ENCODE measurements around the gene KCP. TPM values are rescaled to one million over a fixed set of nuclear protein-coding genes. Genes with fewer than 3 reads are reported as not detected.

The KCP gene
- total RNA-seq, 5 donors from 2014 or later (not counting 1 experiment from before 2014, with no cell fraction given), result 0.20 to 0.92 (median 0.53) TPM

DNA sequence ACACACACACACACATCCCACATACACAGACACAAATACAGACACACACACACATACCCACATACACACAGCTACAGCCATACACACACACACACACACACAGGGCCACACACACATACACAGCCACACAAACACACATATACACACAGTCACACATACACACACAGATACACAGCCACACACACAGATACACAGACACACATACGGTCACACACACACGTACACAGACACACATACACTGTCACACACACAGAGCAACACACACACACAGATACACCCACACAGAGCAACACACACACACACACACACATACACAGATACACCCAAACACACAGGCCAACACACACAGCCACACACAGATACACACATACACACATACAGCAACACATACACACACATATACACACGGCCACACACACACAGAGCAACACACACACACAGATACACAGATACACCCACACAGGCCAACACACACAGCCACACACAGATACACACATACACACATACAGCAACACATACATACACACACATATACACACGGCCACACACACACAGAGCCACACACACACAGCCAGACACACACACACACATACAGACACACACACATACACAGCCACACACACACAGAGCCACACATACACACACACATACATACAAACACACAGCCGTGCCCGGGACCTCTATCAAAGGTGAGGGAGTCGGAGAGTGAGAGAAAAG, 22.3 kb downstream of the KCP start:
- ChIA-PET POLR2A (no interaction called here), CTCF (no interaction called here)
- 87% methylated on average over 4 of the region's 7 CpGs for WGBS (ENCODE audit: insufficient coverage)
- Mint-ChIP-seq H3K4me1 (peaks cover 0 to 5% (median 0%) of the 10 kb centered on the region in 3 donors), H3K36me3 (no peaks in the 10 kb centered on the region), H3K4me3 (no peak overlapping the region), H3K27ac (no peak overlapping the region), H3K27me3 (peaks cover 10 to 29% of the 10 kb centered on the region in 2 donors), H3K9me3 (no peaks in the 10 kb centered on the region)
- Histone ChIP-seq H3K27me3 (replicated peaks in 1 of 2; ENCODE audit: control insufficient read depth in 2 of 2, extremely low read depth in 1 of 2, insufficient read depth in 2 of 2, low read length in 1 of 2) (peaks cover 0 to 87% of the 10 kb centered on the region in 2 experiments), H3K27ac (ENCODE audit: low read length) (no peak overlapping the region), H3K9me3 (no peaks in the 10 kb centered on the region), H3K36me3 (ENCODE audit: control insufficient read depth in 2 of 2, extremely low read depth in 1 of 2, insufficient read depth in 1 of 2, low read length in 1 of 2) (no peaks in the 10 kb centered on the region), H3K4me3 (ENCODE audit: control insufficient read depth in 1 of 2, extremely low read depth in 1 of 2, low read length in 1 of 2) (no peak overlapping the region), H3K4me1 (ENCODE audit: control insufficient read depth in 1 of 2, extremely low read depth in 1 of 2, insufficient read depth in 2 of 2, low read length in 2 of 2) (peaks cover 0 to 15% of the 10 kb centered on the region in 2 experiments)
- no peak for ATAC-seq (replicated peaks in 1 of 4)
- no peak for DNase-seq

DNA sequence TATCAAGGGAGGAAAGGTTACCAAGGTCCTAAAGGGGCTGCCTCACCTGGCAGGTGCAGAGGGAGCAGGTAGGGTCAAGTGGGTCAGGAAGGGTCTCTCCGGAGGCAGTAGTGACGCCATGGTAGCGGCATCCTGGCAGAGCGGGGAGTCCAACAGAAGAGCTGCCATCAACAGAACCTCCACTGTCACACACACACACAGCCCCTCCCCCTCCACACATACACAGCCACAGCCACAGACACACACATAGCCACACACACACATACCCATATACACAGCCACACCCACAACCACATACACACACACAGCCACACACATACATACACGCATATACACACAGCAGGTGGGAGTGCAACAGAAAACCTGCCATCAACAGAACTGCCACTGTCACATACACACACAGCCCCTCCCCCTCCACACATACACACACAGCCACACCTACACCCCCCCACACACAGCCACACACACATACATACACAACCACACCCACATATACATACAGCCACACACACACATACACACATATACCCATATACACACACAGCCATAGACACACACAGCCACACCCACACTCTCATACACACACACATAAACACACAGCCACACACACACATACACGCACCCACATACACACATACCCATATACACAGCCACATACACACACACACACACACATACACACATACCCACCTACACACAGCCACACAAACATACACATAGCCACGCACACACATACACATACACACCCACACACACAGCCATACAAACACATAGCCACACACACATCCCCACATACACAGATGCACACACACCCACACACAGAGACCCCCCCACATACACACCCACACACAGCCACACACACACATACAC, 23.1 kb downstream of the KCP start:
- Histone ChIP-seq H3K27ac (ENCODE audit: low read length) (no peak overlapping the region), H3K36me3 (ENCODE audit: control insufficient read depth in 2 of 2, extremely low read depth in 1 of 2, insufficient read depth in 1 of 2, low read length in 1 of 2) (no peaks in the 10 kb centered on the region), H3K4me3 (ENCODE audit: control insufficient read depth in 1 of 2, extremely low read depth in 1 of 2, low read length in 1 of 2) (no peak overlapping the region), H3K4me1 (ENCODE audit: control insufficient read depth in 1 of 2, extremely low read depth in 1 of 2, insufficient read depth in 2 of 2, low read length in 2 of 2) (peaks cover 0 to 15% of the 10 kb centered on the region in 2 experiments), H3K9me3 (no peaks in the 10 kb centered on the region), H3K27me3 (replicated peaks in 1 of 2; ENCODE audit: control insufficient read depth in 2 of 2, extremely low read depth in 1 of 2, insufficient read depth in 2 of 2, low read length in 1 of 2) (peaks cover 0 to 79% of the 10 kb centered on the region in 2 experiments)
- no peaks in the 10 kb centered on the region for H3K9me3 Mint-ChIP-seq
- DNase-seq, result no peak
- H3K36me3 Mint-ChIP-seq, result no peaks in the 10 kb centered on the region
- peaks cover 0 to 5% (median 0%) of the 10 kb centered on the region in 3 donors for H3K4me1 Mint-ChIP-seq
- ChIA-PET CTCF (no interaction called here), POLR2A (no interaction called here)
- no peak overlapping the region for H3K27ac Mint-ChIP-seq
- no peak for ATAC-seq (replicated peaks in 1 of 4)
- H3K27me3 Mint-ChIP-seq, result peaks cover 10 to 25% of the 10 kb centered on the region in 2 donors
- 96% methylated on average over 4 of the region's 7 CpGs for WGBS (ENCODE audit: insufficient coverage)
- no peak overlapping the region for H3K4me3 Mint-ChIP-seq

DNA sequence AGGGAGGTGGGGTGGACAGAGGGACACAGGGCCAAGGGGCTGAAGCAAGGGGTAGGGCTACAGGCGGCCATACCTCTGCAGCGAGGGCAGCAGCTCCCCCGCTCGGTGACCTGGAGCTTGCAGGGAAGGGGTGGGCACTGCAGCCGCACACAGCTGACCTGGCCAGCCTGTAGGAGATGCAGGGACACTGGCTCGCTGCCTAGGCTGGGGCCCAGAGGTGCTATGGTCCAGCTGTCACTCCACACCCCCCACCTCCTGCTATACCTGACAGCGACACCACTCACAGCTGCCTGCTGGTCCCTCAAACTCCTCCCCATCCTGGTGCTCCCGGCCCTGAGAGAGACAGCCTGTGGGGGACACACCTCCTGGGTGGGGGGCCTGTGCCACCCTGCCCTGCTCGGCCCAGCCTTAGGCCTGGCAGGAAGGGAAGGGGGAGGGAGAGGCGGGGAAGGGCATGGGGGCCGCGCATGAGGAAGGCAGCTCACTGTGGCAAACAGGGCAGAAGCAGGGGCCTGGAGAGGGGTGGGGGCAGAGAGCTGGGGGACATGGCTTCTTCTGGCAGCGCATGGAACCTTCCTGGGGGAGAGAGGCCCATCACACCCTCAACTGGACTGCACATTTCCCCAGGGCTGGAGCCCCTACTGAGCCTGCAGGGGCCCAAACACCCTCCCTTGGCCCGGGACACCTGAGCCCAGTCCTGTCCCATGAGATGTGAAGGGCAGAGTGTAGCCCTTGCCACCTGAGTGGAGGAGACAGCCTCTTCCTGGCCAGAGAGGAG, 23.9 kb downstream of the KCP start:
- WGBS (ENCODE audit: insufficient coverage), result 81% methylated on average over 6 of the region's 14 CpGs
- no peak overlapping the region for H3K4me3 Mint-ChIP-seq
- Histone ChIP-seq H3K27ac (ENCODE audit: low read length) (no peak overlapping the region), H3K9me3 (no peaks in the 10 kb centered on the region), H3K4me3 (ENCODE audit: control insufficient read depth in 1 of 2, extremely low read depth in 1 of 2, low read length in 1 of 2) (no peak overlapping the region), H3K36me3 (ENCODE audit: control insufficient read depth in 2 of 2, extremely low read depth in 1 of 2, insufficient read depth in 1 of 2, low read length in 1 of 2) (no peaks in the 10 kb centered on the region), H3K27me3 (replicated peaks in 1 of 2; ENCODE audit: control insufficient read depth in 2 of 2, extremely low read depth in 1 of 2, insufficient read depth in 2 of 2, low read length in 1 of 2) (peaks cover 0 to 72% of the 10 kb centered on the region in 2 experiments), H3K4me1 (ENCODE audit: control insufficient read depth in 1 of 2, extremely low read depth in 1 of 2, insufficient read depth in 2 of 2, low read length in 2 of 2) (peaks cover 0 to 15% of the 10 kb centered on the region in 2 experiments)
- no peak for DNase-seq
- ChIA-PET POLR2A (interaction anchor here in 1 of 2 donors (0.6 kb wide), 1 partner anchor 980 kb away, joined by 5 read pairs; no protein-coding TSS in a partner anchor), CTCF (interaction anchor here in 1 of 2 donors (0.6 kb wide), 1 partner anchor 565 kb away, joined by 5 read pairs; no protein-coding TSS in a partner anchor)
- H3K36me3 Mint-ChIP-seq, result no peaks in the 10 kb centered on the region
- peaks cover 10 to 21% of the 10 kb centered on the region in 2 donors for H3K27me3 Mint-ChIP-seq
- H3K27ac Mint-ChIP-seq, result no peak overlapping the region
- no peak for ATAC-seq (replicated peaks in 1 of 4)
- peaks cover 0 to 3% (median 0%) of the 10 kb centered on the region in 3 donors for H3K4me1 Mint-ChIP-seq
- H3K9me3 Mint-ChIP-seq, result no peaks in the 10 kb centered on the region

DNA sequence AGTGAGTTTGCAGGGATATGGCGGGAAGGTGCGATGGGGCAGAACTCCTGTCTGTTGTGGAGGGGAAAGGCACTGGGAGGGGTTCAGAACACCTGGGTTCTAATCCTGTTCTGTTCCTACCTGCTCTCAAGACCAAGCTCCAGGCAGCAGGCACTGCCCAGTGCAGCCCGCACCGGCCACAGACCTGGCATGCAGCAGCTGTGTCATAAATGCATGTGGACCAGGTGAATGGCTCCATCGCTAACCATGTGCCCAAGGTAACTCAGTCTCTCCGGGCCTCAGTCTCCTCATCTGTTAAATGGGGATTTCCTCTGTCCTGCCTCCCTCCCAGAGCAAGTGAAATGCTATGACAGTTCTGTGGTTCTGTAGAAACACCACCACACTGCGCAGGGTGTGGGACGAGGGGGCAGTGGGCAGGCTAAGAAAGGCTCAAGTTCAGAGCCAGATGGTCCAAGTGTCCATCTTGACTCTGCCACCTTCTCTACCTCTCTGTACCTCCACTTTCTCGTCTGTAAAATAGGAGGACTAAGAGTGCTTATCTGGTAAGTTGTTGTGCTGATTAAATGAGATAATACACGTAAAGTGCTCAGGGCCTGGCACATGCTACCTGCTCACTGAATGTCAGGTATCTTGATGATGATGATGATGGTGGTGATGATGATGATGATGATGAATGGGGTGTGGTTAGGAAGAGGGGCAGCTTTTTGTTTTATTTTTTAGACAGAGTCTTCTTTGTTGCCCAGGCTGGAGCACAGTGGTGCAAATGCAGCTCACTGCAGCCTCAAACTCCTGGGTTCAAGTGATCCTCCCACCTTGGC, 24.9 kb downstream of the KCP start:
- no peak for DNase-seq
- CTCF ChIA-PET, result interaction anchor here (0.6 to 0.8 kb wide), 3 partner anchors 15 to 566 kb away, joined by 3 to 5 read pairs (median 3); no protein-coding TSS in a partner anchor
- H3K27me3 Mint-ChIP-seq, result peaks cover 10 to 19% of the 10 kb centered on the region in 2 donors

DNA sequence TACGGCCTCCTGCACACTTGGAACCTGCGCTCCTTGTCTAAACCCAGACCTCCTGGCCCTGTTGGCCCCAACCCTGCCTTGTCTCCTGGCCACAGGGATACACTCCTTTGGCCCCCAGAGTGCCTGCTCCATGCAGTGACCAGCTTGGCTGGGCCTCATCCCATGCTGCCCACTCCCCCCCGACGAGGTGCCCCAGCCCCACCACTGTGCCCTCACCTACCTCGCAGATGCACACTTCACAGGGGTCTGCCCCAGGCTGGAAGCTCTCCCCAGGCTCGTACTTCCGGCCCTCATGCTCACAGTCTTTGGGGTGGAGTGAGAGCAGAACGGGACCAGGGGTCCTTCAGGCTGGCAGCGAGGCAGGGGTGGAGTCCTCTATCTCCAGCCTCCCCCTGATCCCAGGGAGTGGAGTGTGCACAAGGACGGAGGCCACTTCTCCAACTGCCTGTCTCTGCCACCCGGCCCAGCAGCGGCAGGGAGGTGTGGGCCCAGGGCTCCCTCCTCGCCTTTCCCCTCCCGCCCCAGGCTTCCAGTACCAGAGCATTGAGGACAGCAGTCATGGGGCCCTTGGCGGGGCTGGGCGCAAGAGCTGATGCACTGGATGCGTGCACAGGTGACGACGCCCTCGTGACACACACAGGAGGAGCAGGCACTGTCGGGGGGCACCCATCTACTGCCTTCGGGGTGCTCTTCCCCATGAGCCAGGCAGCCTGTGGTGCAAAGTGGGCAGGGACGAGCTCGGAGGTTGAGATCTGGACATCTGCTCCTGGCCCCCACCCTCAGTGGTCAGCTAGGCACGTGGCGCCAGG, 25.7 kb downstream of the KCP start:
- ATAC-seq (replicated peaks in 1 of 4) (no peak), DNase-seq (no peak)
- 89% methylated on average over 18 of the region's 26 CpGs for WGBS (ENCODE audit: insufficient coverage)
- no peaks in the 10 kb centered on the region for H3K36me3 Mint-ChIP-seq
- CTCF ChIA-PET, result interaction anchor here in 1 of 2 donors (0.6 to 2.0 kb wide), 3 partner anchors 14 to 156 kb away, joined by 3 to 9 read pairs (median 3); partner anchors contain the start of gene ATP6V1F
- H3K4me3 Mint-ChIP-seq, result no peak overlapping the region
- Histone ChIP-seq H3K27ac (ENCODE audit: low read length) (no peak overlapping the region), H3K27me3 (replicated peaks in 1 of 2; ENCODE audit: control insufficient read depth in 2 of 2, extremely low read depth in 1 of 2, insufficient read depth in 2 of 2, low read length in 1 of 2) (peaks cover 0 to 59% of the 10 kb centered on the region in 2 experiments), H3K4me3 (ENCODE audit: control insufficient read depth in 1 of 2, extremely low read depth in 1 of 2, low read length in 1 of 2) (no peak overlapping the region), H3K4me1 (ENCODE audit: control insufficient read depth in 1 of 2, extremely low read depth in 1 of 2, insufficient read depth in 2 of 2, low read length in 2 of 2) (peaks cover 0 to 10% of the 10 kb centered on the region in 2 experiments), H3K9me3 (no peaks in the 10 kb centered on the region), H3K36me3 (ENCODE audit: control insufficient read depth in 2 of 2, extremely low read depth in 1 of 2, insufficient read depth in 1 of 2, low read length in 1 of 2) (no peaks in the 10 kb centered on the region)
- no peaks in the 10 kb centered on the region for H3K9me3 Mint-ChIP-seq
- H3K4me1 Mint-ChIP-seq, result peaks cover 0 to 3% (median 0%) of the 10 kb centered on the region in 3 donors
- no peak overlapping the region for H3K27ac Mint-ChIP-seq
- POLR2A ChIA-PET, result no interaction called here
- H3K27me3 Mint-ChIP-seq, result peaks cover 5 to 14% of the 10 kb centered on the region in 2 donors

More for the DNA sequence above, 24.9 kb downstream of the KCP start:
- Histone ChIP-seq H3K9me3 (no peaks in the 10 kb centered on the region), H3K4me3 (ENCODE audit: control insufficient read depth in 1 of 2, extremely low read depth in 1 of 2, low read length in 1 of 2) (no peak overlapping the region), H3K4me1 (ENCODE audit: control insufficient read depth in 1 of 2, extremely low read depth in 1 of 2, insufficient read depth in 2 of 2, low read length in 2 of 2) (peaks cover 0 to 10% of the 10 kb centered on the region in 2 experiments), H3K36me3 (ENCODE audit: control insufficient read depth in 2 of 2, extremely low read depth in 1 of 2, insufficient read depth in 1 of 2, low read length in 1 of 2) (no peaks in the 10 kb centered on the region), H3K27me3 (replicated peaks in 1 of 2; ENCODE audit: control insufficient read depth in 2 of 2, extremely low read depth in 1 of 2, insufficient read depth in 2 of 2, low read length in 1 of 2) (peaks cover 0 to 65% of the 10 kb centered on the region in 2 experiments), H3K27ac (ENCODE audit: low read length) (no peak overlapping the region)
- Mint-ChIP-seq H3K36me3 (no peaks in the 10 kb centered on the region), H3K9me3 (no peaks in the 10 kb centered on the region), H3K4me1 (peaks cover 0 to 3% (median 0%) of the 10 kb centered on the region in 3 donors), H3K27ac (no peak overlapping the region), H3K4me3 (no peak overlapping the region)
- POLR2A ChIA-PET, result interaction anchor here in 1 of 2 donors (0.6 kb wide), 1 partner anchor 981 kb away, joined by 5 read pairs; no protein-coding TSS in a partner anchor
- WGBS (ENCODE audit: insufficient coverage), result 98% methylated on average over 4 of the region's 10 CpGs
- no peak for ATAC-seq (replicated peaks in 1 of 4)
